ENCODE data around the gene APRT.

APRT gene

DNA sequence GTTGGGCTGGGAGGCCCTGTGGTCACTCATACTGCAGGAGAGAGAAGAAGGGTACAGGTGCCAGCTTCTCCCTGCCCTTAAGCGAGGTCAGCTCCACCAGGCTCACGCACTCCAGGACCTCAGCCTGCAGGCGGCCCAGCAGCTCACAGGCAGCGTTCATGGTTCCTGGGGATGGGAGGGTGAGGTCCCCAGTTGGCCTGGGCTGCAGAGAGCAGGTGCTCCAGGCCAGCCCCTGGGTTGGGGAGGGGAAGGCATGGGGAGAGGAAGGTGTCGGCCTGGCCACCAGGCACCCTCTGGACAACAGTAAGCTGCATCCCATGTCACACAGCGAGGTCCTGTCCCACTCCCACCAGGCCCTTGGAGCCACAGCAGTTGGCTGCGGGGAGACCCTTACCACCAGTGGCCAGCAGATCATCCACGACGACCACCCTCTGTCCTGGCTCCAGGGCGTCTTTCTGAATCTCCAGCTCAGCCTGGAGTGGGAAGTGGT lies 2.0 kb downstream of the APRT start:
- no peak for DNase-seq (ENCODE audit: low read depth)
- no peak overlapping the region for H3K4me3 ChIP-seq (ENCODE audit: control insufficient read depth, low read depth, low read length)

GRCh38 chr16:88809068-88809675 lies 2.6 kb downstream of the APRT start:
- TF ChIP-seq CTCF (conservative IDR thresholded peaks at IDR 0.05; ENCODE audit: control insufficient read depth, insufficient read depth, low read depth, low read length): no peak
- no peak overlapping the region for H3K4me3 ChIP-seq (ENCODE audit: control insufficient read depth, low read depth, low read length)
- DNase-seq (ENCODE audit: low read depth): no peak

More for the DNA sequence above, 2.0 kb downstream of the APRT start:
- TF ChIP-seq CTCF (conservative IDR thresholded peaks at IDR 0.05; ENCODE audit: control insufficient read depth, insufficient read depth, low read depth, low read length): no peak

GRCh38 chr16:88807626-88808453 lies 3.9 kb downstream of the APRT start:
- DNase-seq (ENCODE audit: low read depth): no peak
- no peak overlapping the region for H3K4me3 ChIP-seq (ENCODE audit: control insufficient read depth, low read depth, low read length)
- no peak for TF ChIP-seq CTCF (conservative IDR thresholded peaks at IDR 0.05; ENCODE audit: control insufficient read depth, insufficient read depth, low read depth, low read length)

DNA sequence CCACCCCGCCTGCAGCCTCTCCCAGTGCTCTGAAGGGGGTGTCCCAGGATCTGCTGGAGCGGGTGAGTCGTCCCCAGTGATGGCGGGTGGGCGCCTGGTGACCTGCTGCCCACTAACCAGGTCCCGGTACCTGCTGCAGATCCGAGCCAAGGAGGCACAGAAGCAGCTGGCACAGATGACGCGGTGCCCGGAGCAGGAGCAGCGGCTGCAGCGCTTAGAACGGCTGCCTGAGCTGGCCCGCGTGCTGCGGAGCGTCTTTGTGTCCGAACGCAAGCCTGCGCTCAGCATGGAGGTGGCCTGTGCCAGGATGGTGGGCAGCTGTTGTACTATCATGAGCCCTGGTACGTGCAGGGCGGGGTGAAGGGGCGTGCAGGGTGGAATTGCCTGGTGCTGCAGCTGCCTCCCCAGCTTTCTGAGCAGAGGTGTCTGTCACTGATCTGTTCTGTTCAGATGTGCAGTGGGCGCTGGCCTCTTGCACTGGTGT lies 4.5 kb downstream of the APRT start:
- DNase-seq (ENCODE audit: low read depth): no peak
- TF ChIP-seq CTCF (conservative IDR thresholded peaks at IDR 0.05; ENCODE audit: control insufficient read depth, insufficient read depth, low read depth, low read length): no peak
- no peak overlapping the region for H3K4me3 ChIP-seq (ENCODE audit: control insufficient read depth, low read depth, low read length)

DNA sequence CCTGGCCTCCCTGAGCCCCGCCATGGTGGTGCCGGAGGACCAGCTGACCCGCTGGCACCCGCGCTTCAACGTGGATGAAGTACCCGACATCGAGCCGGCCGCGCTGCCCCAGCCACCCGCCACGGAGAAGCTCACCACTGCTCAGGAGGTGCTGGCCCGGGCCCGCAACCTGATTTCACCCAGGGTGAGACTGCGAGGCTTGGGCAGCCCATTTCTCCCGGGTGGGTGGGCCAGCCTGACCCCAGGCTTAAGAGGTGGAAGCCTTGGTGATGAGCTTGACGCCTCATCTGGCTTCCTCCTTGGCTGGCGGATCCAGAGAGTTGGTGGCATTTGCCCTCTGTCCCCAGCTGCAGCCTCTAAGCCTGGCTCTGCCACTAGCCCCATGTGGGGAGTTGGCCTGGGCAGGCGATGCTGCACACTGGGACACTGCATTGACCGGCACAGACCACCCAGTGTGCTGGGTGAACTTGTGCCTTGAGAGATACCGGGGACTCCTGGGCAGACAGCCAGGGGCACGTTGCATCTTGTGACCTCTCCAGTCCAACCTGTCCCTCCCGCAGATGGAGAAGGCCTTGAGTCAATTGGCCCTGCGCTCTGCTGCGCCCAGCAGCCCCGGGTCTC lies 5.1 kb downstream of the APRT start:
- no peak for TF ChIP-seq CTCF (conservative IDR thresholded peaks at IDR 0.05; ENCODE audit: control insufficient read depth, insufficient read depth, low read depth, low read length)
- DNase-seq (ENCODE audit: low read depth): no peak
- no peak overlapping the region for H3K4me3 ChIP-seq (ENCODE audit: control insufficient read depth, low read depth, low read length)

DNA sequence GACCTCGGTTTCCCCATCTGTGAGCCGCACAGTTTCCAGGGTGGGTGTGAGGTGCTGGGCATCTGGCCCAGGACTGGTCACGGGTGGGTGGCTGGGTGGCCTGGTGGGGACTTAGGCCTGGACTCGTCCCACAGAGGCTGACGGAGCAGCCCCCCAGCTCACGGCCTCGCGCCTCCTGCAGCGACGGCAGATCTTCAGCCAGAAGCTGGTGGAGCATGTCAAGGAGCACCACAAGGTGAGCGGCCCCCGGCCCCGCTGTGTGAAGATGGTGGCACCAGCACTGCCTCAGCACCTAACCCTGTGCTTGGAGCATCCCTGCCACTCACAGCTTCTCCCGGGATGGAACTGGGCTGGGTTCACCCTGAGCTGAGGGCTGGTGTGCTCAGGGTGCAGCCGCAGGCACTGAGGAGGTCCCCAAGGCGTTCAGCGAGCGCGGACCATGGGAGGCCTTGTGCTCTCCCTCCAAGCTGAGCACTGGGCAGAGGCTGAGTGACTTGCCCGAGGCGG lies 5.8 kb downstream of the APRT start:
- H3K4me3 ChIP-seq (ENCODE audit: control insufficient read depth, low read depth, low read length): no peak overlapping the region
- TF ChIP-seq CTCF (conservative IDR thresholded peaks at IDR 0.05; ENCODE audit: control insufficient read depth, insufficient read depth, low read depth, low read length): no peak
- no peak for DNase-seq (ENCODE audit: low read depth)

All from fibroblast of mammary gland (primary cell).